Measurements from ENCODE around the gene LMO1. TPM values are rescaled to one million over a fixed set of nuclear protein-coding genes. Genes with fewer than 3 reads are reported as not detected.

LMO1 gene
- total RNA-seq, 2 experiments from 2014 or later = not detected

DNA sequence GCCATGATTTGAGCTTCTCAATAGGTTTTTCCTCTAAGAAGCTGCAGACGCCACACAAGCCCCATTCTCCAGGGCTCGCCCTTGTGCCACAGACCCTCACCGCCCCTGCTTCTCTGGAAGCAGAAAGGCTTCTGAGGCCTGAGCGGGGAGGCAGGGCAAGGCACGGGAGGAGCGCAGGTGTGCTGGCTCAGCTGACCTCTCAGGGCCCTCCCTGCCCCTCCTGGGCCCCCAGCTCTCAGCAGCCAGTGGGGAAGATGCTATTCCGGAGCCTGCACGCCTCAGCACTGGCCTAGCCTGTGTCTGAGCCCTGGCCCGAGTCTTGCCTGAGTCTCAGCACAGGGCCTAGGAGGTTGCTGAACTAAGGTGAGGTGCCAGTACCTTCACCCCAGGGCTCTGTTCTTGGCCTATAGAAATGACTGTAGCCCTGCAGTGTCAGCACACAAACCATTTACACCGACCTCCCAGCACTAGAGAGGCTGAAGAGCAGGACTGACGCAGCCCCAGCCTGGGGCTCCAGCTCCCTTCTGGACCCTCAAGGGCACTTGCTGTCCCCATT, 47.1 kb upstream of the LMO1 start:
- DNase-seq (no peak), ATAC-seq (ENCODE audit: poor library complexity) (no peak)
- CTCF ChIA-PET = interaction anchor here (0.6 kb wide), 1 partner anchor 1227 kb away, joined by 3 read pairs; no protein-coding TSS in a partner anchor
- TF ChIP-seq, protein P1, sequence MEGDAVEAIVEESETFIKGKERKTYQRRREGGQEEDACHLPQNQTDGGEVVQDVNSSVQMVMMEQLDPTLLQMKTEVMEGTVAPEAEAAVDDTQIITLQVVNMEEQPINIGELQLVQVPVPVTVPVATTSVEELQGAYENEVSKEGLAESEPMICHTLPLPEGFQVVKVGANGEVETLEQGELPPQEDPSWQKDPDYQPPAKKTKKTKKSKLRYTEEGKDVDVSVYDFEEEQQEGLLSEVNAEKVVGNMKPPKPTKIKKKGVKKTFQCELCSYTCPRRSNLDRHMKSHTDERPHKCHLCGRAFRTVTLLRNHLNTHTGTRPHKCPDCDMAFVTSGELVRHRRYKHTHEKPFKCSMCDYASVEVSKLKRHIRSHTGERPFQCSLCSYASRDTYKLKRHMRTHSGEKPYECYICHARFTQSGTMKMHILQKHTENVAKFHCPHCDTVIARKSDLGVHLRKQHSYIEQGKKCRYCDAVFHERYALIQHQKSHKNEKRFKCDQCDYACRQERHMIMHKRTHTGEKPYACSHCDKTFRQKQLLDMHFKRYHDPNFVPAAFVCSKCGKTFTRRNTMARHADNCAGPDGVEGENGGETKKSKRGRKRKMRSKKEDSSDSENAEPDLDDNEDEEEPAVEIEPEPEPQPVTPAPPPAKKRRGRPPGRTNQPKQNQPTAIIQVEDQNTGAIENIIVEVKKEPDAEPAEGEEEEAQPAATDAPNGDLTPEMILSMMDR (IDR thresholded peaks at IDR 0.05) = no peak
- no peaks in the 10 kb centered on the region for H3K4me1 ChIP-seq (ENCODE audit: insufficient read depth, low read length)
- H3K36me3 ChIP-seq (ENCODE audit: insufficient read depth, low read length) = no peaks in the 10 kb centered on the region
- H3K27ac Mint-ChIP-seq = no peak overlapping the region
- no peak overlapping the region for H3K27ac ChIP-seq (ENCODE audit: low read depth in 1 of 2, low read length in 2 of 2)
- no peaks in the 10 kb centered on the region for H3K27me3 ChIP-seq (ENCODE audit: control insufficient read depth in 1 of 2, insufficient read depth in 2 of 2, low read length in 2 of 2)
- POLR2A ChIA-PET = no interaction called here
- intact Hi-C loops (cut with DNase I, micrococcal nuclease) = no loop called here
- no peaks in the 10 kb centered on the region for H3K36me3 Mint-ChIP-seq (ENCODE audit: low read depth)
- peaks cover 0 to 5% of the 10 kb centered on the region in 2 experiments for H3K9me3 ChIP-seq (ENCODE audit: control insufficient read depth in 1 of 2, insufficient read depth in 1 of 2, low read length in 2 of 2)
- no peak overlapping the region for H3K4me3 Mint-ChIP-seq
- H3K27me3 Mint-ChIP-seq = no peaks in the 10 kb centered on the region
- no peaks in the 10 kb centered on the region for H3K9me3 Mint-ChIP-seq
- no peak overlapping the region for H3K4me3 ChIP-seq (ENCODE audit: low read length)
- H3K4me1 Mint-ChIP-seq (ENCODE audit: low read depth) = no peaks in the 10 kb centered on the region

DNA sequence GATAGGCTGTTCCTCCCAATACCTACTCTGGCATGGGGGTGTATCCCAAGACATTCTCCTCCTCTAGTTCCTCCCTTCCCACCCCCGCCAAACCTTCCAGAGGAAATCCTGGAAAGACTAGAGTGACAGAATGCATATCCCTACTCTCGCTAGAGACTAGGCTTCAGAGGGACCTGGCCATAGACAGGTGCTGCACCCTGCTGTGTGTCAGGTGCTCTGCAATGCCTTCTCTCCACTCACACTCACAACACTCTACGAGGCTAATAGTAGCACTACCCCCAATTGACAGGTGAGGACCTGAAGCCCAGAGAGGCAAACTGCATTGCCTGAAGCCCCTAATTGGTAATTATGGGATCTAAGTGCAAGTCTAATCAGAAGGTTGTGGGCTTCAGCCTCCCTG, 46.2 kb upstream of the LMO1 start:
- no peaks in the 10 kb centered on the region for H3K27me3 Mint-ChIP-seq
- Histone ChIP-seq H3K9me3 (ENCODE audit: control insufficient read depth in 1 of 2, insufficient read depth in 1 of 2, low read length in 2 of 2) (no peaks in the 10 kb centered on the region), H3K4me3 (ENCODE audit: low read length) (no peak overlapping the region), H3K4me1 (ENCODE audit: insufficient read depth, low read length) (no peaks in the 10 kb centered on the region), H3K27me3 (ENCODE audit: control insufficient read depth in 1 of 2, insufficient read depth in 2 of 2, low read length in 2 of 2) (no peaks in the 10 kb centered on the region), H3K36me3 (ENCODE audit: insufficient read depth, low read length) (no peaks in the 10 kb centered on the region), H3K27ac (ENCODE audit: low read depth in 1 of 2, low read length in 2 of 2) (no peak overlapping the region)
- no peak for ATAC-seq (ENCODE audit: poor library complexity)
- TF ChIP-seq, protein P1 (IDR thresholded peaks at IDR 0.05) = no peak
- H3K36me3 Mint-ChIP-seq (ENCODE audit: low read depth) = no peaks in the 10 kb centered on the region
- H3K4me1 Mint-ChIP-seq (ENCODE audit: low read depth) = no peaks in the 10 kb centered on the region
- no peak overlapping the region for H3K27ac Mint-ChIP-seq
- ChIA-PET CTCF (no interaction called here), POLR2A (no interaction called here)
- H3K4me3 Mint-ChIP-seq = no peak overlapping the region
- peaks cover 1% of the 10 kb centered on the region for H3K9me3 Mint-ChIP-seq
- no peak for DNase-seq
- intact Hi-C loops (cut with DNase I, micrococcal nuclease) = no loop called here

DNA sequence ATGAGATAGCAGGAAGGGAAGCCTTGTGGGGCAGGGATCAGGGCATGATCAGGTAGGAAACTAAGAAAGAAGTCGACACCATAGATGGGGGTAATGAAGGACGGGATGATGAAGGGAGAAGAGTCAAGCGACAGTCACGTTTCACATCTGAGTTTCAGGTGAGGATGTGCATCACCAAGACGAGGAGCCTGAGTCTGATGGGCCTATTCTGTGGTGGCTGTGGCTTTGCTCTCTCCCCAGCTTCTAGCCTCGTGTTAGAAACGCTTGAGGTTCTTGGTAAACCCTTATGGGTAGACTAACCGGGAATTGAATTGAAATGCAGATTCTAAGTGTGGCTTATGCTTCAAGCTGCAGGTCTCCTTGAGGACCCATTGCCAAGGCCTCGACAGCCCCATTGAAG, 45.6 kb upstream of the LMO1 start:
- H3K27me3 Mint-ChIP-seq = no peaks in the 10 kb centered on the region

More for the DNA sequence above, 45.6 kb upstream of the LMO1 start:
- no peaks in the 10 kb centered on the region for H3K36me3 ChIP-seq (ENCODE audit: insufficient read depth, low read length)
- H3K4me1 ChIP-seq (ENCODE audit: insufficient read depth, low read length) = no peaks in the 10 kb centered on the region
- ChIA-PET POLR2A (no interaction called here), CTCF (no interaction called here)
- DNase-seq = no peak
- H3K27me3 ChIP-seq (ENCODE audit: control insufficient read depth in 1 of 2, insufficient read depth in 2 of 2, low read length in 2 of 2) = no peaks in the 10 kb centered on the region
- Mint-ChIP-seq H3K27ac (no peak overlapping the region), H3K4me1 (ENCODE audit: low read depth) (no peaks in the 10 kb centered on the region), H3K36me3 (ENCODE audit: low read depth) (no peaks in the 10 kb centered on the region), H3K4me3 (no peak overlapping the region), H3K9me3 (peaks cover 4% of the 10 kb centered on the region)
- TF ChIP-seq, protein P1 (IDR thresholded peaks at IDR 0.05) = no peak
- H3K4me3 ChIP-seq (ENCODE audit: low read length) = no peak overlapping the region
- intact Hi-C loops (cut with DNase I, micrococcal nuclease) = no loop called here
- no peak overlapping the region for H3K27ac ChIP-seq (ENCODE audit: low read depth in 1 of 2, low read length in 2 of 2)
- H3K9me3 ChIP-seq (ENCODE audit: control insufficient read depth in 1 of 2, insufficient read depth in 1 of 2, low read length in 2 of 2) = no peaks in the 10 kb centered on the region
- no peak for ATAC-seq (ENCODE audit: poor library complexity)
